GM18861 (cell line): ENCODE data around the gene NR3C2.
"Not testable (repeated sequence)": the region's sequence is repeated elsewhere in the genome, so short reads cannot be mapped to it uniquely, and the experiment has no call there.

Source experiments
- ATAC-seq: cut with Tn5 transposase; IDR thresholded peaks from one replicate; pipeline ENCODE4 v1.9.1; 2021; ENCODE audit not compliant: unreplicated experiment

NR3C2 gene

DNA sequence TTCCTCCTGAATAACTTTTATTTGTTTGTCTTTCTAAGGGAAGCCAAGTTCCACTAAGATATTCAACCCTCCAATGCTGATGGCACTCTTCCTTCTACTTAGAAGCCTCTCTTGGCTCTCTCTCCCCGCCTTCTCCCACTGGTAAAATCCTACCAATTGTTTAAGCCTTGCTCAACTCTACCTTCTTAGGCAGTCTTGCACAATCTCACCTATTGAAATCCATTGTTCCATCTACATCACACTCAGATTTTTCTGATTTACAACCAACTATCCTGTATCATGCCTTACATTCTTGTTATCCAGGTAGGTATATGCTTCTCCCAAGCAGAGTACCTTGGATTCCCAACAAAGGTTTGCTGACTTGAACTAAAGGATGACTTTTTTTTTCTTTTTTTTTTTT lies 69.1 kb downstream of the NR3C2 start:
- ATAC-seq = no peak

DNA sequence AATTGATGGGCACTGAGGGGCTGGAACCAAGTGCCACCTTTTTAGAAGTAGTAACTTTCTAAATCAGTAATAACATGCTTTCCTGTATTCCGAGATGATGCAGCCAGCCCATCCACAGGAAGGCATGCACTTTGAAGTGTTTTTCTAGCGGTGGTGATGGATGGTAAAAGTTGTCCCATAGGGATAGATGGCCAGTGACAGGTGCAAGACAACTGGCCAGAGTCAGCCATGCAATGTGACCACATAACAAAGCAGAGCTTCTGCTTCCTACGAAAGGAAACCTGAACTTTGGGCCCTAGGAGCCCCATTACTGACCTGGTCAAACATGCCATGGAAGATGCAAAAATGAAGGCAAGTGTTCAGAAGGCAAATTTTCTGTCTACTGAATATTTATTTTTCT lies 72.3 kb downstream of the NR3C2 start:
- no peak for ATAC-seq

DNA sequence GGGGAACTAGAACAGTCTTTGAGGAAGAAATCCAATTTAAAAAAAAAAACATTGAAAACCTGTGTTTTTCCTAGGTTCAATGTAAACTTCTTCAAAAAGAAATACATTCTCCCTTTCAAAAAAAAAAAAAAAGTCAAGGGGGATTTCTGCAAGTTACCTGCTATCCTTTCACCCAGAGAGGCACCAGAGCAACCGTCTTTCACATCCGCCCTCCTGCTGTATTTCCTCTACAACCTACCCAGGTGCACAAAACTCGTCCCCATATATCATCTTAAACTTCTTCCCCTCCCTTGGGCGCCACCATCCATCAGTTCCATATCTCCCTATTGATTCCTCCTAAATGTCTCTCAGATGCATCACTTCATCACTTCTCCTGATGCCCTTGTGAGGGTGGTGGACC lies 74.5 kb downstream of the NR3C2 start:
- ATAC-seq = no peak

DNA sequence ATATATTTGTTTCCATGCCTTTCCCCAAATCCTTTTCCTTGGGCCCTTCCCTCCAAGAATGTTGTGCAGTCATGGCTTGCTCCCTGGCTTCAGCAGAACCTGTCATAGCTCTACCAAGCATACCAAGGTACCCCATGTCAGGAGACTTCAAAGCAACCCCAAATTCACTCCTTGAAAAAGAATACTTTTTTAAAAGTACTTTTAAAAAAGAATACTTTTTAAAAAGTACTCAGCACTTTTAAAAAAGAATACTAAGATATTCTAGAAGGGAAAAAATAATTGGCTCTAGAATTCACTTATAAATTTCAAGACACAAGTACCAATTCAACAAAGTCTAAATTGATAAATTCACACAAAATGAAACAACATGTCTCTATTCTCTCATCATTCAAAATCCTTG lies 76.0 kb downstream of the NR3C2 start:
- ATAC-seq = no peak

DNA sequence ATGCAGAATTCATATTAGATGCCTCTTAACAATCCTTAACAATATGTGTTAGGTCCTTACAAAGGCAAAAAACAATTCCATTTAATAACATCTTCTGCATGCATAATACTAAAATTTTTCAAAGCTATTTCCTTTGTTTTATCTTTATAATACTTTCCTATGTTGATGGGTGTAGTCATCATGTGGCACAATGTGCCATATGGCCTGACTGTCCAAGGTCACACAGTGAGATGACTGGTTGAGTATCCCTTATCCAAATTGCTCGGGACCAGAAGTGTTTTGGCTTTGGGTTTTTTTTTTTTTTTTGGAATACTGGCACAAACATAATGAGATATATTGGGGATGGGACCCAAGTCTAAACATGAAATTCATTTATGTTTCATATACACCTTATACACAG lies 77.7 kb downstream of the NR3C2 start:
- ATAC-seq = no peak

DNA sequence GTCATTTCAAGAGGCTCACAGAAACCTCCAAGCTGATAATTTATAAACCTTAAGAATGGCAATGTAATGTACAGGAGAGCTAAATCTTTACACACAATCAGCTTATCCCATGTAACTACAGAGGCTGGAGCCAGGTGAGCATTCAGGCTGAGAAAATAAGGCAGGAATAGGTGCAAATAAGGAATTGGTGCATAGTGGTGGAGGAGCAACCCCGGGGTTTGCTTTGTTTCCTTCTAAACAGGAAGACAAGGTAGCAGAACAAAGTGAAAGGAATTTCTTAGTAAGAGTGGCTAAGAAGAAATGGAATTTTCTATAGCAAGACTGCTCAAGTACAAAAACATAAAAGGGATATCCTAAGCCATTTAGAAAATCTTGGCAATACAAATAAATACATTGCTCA lies 82.4 kb downstream of the NR3C2 start:
- no peak for ATAC-seq

DNA sequence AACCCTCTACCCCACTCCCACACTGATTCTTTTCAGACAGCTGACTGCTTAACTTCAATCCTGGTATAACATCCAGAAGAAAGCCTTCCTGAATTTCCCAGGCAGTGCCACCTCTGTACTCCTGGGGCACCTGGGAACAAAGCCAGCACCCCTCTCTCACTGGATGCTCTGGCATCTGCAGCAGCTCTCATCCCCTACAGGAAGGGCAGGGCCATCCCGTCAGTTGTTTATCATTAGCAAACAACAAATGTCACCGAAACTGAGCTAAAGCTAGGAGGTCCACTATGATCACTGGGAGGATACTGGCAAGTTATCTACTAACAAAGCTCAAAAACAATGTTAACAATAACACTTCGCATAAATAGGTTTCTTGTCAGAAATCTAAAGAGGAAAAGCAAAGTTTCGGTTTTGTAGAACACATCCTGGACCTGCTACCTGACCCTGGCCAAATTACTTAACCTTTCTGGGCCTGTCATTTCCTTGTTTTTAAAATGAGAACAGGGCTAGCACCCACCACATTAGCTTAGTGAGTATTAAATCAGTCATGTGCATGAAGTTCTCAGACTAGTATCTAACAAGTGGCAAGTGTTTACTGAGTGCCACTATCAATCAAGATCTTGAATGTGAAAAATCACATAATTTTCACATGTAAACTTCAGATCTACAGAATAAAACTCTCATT lies 86.6 kb downstream of the NR3C2 start:
- ATAC-seq = no peak

DNA sequence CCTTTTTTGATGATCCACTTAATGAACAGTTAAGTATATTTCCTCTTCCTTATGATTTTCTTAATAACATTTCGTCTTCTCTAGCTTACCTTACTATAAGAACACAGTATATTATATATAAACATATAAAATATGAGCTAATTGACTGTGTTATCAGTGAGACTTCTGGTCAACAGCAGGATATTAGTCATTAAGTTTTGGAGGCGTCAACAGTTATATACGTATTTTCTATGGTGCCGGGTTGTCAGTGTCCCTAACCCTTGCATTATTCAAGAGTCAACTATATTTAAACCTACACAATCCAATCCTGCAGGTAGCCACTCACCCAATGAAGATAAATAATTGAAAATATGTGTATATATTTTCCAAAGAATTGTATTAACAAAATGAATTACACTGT lies 88.0 kb downstream of the NR3C2 start:
- ATAC-seq = no peak

DNA sequence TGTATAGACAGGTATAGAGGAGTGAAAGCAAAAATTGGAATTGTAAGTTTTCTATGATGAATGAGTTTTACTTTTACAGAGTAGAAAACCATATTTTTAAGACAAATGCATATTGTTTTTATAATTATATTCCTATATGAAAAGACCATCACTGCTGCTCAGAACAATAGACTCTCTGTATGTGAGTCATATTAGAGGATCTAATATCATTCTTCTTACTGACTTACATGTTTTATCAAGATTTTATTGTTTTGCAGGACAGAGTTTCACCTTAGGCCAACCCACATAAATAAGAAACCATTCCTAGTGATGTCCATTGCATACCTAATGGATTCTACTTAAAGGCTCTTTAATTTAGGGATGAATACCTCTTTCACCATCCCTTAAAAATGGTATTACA lies 88.6 kb downstream of the NR3C2 start:
- no peak for ATAC-seq

DNA sequence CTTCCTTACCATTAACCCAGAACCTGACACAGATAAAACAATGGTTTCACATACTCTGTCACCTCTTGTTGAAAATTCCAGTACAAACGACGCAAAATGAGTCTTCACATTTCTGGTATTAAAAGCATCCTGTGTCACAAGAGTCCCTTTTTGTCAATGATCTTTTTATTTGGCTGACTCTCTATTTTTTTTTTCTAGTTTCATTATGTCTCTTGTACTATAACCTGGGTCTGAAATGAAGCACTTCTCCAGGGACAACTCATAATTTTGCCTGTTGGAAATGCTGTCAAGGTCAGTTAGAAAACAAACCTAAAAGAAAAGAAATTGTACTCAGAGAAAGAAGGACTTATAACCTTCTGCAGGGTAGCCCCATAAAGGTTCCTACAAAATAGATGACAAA lies 93.1 kb downstream of the NR3C2 start:
- no peak for ATAC-seq

DNA sequence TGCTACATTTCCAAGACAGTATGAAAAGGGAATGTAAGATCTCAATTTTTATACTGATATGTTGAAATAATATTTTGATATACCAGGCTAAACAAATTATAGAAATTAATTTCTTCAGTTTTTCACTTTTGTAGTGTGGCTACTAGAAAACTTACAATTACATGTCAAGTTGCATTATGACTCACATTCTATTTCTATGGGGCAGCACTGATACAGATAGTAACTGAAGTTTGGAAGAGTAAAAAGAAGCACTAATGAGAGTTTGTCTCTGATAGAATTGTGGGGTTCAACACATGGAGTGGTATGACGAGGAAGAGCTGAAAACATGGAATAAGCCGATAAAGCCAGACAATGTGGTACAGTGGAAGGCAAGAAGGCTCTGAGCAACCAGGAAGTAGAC lies 95.6 kb downstream of the NR3C2 start:
- ATAC-seq = no peak

DNA sequence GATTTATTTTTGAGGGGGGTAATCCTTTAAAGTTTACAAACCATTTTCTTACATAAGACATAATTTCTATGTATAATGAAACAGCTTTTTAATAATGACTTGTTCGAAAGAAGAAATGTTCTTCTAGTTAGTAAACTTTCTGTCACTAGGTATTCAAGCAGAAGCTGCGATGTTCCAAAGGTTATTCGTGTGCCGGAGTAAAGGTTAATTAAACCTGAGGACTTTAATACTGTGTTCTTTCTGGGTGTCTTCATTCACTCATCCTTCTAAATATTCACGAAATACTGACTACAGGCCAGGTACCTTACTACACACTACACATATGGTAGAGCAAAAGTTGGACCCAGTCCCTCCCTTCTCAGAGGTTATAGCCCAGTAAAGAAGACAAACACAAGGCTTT lies 96.7 kb downstream of the NR3C2 start:
- ATAC-seq = no peak

DNA sequence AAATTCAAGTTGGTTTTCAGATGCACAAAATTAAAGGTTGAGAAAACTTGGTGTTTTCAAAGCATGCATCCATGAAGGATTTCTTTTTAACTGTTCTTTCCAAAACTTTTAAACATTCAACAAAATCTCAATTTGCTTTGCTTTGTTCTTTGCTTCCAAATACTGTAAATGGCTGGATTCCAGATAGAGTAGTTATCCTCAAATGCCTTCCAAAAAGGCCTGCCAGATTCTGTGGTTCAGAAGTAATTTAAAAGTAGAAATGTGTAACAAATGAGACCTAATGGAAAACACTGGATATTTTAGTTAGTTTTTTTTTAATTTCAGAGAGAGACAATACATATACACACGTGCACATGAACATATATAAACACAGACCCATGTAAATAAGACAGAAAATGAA lies 97.3 kb downstream of the NR3C2 start:
- no peak for ATAC-seq

DNA sequence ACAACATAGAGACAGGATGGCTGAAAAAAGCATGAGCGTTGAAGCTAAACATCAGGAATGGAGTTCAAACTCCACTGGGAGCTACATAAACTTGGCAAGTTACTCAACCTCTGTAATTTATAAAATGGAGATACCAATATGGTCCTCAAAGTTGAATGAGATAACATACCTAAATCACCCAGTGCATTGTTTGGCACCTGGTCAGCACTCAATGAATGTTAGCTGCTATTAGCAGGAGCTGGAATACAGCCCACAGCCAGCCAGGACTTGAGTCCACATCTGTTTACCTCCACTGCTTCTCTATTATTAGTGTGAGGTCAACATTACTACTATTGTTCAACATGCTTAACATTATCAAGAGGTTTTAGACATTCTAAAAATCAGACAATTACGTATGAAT lies 97.9 kb downstream of the NR3C2 start:
- no peak for ATAC-seq

DNA sequence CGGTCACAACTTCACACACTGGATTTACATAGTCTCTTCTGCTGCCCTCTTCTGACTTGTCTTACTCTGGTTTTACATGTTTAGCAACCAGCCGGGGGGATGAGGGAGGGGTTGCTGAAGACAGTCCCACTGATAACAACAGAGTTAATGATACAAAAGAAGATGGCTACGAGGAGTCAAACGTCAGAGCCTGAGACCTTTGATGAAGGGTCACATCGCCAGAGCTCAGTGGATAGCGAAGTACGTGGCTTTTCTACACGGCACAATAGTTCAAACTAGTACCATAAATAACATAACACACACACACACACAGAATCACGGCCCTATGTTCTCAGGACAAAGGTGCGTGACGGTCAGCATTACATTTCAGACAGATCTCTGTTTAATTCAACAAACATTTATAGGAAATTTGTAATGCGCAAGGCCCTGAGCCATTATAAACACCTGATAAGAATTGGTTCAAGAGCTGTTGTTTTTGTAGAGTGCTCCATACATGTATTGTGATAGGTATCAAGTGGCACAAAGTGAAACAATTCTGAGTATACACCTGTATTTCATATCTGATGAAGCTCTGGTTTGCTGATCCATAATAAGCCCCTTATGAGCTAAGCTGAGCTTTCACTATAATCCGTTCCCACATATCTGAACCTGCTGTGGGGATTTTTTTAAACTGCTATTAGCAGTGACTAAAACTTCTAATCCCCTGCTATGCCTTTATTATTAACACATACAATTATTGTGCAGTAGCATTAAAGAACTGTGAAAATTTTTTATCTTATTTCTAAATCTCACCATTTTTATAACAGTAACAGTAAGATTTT lies 100.0 kb downstream of the NR3C2 start:
- no peak for ATAC-seq

DNA sequence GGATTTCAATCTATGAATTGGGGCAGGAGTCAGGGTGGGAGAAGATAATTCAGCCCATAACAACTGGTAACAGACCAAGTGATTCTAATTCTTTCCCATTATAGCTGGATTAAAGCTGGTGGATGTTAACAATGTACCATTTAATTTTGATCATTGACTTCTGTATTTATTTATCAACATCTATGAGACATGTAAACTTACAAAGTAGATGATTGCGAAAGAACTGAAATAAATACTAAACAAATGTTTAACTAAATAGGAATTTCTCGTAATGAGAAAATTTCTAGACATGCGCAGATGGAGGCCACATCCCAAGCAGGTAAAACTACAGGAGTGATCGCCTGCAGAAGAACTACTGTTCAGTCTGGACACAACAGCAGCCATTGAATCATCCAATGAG lies 107.1 kb downstream of the NR3C2 start:
- ATAC-seq = no peak

DNA sequence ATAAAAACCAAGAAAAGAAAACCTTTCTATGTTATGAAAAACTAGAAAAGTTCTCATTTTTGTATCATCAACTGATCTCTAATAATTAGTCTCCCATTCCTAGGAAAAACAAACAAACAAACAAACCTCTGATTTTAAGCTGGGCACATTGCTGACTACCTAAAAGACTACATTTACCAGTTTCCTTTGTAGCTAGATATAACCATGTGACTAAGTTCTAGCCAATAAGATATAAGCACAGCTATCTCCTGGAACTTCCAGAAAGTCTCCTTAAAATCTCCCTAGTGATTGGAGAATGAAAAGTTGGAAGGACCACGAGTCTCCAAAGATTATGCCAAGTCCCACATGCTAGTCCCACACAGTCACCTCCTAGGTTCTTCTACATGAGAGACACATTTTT lies 108.9 kb downstream of the NR3C2 start:
- ATAC-seq = no peak

DNA sequence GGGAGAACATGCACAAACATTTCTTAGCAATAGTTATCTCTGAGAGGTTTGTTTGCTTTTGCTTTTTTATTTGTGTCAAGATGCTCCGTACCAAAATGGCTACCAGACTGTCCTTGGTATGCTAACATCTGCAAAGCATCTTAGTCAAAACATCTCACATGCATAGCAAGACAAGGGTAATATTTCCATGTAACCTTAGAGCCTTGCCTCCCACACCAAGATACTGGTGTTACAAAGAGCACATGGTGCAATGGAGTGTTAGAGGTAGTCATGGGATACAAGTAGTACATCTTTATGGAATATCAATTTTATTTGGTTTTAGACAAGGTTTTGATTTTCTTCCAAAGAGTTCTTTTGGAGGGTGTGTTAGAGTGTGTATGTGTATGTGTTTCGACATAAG lies 109.7 kb downstream of the NR3C2 start:
- no peak for ATAC-seq

DNA sequence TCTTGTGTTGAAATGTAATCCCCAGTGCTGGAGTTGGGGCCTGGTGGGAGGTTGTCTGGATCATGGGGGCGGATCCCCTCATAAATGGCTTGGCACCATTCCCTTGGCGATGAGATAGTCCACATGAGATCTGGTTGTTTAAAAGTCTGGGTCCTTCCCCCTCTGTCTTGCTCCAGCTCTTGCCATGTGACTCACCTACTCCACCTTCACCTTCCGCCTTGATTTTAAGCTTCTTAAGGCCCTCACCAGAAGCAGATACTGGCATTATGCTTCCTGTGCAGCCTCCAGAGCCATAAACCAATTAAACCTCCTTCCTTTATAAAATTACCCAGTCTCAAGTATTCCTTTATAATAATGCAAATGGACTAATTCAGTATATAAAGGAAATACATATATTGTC lies 111.5 kb downstream of the NR3C2 start:
- ATAC-seq = no peak

DNA sequence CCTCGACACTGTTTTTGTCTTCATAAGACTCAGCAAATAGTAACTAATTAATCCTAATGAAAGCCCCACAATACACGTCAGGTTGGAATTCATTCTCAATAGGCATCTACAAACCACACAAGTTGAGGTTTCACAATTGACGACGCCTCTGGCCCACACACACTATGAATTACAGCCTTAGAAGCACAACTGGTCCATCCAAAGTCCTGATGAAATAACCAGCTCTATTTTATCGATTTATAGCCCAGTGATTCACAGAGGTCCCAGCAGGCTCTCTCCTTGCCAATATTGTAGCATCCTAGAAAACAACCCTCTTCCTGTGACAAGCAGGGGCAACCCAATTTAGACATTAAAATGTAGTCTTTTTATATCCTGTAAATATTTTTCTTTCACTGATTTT lies 112.1 kb downstream of the NR3C2 start:
- ATAC-seq = no peak

DNA sequence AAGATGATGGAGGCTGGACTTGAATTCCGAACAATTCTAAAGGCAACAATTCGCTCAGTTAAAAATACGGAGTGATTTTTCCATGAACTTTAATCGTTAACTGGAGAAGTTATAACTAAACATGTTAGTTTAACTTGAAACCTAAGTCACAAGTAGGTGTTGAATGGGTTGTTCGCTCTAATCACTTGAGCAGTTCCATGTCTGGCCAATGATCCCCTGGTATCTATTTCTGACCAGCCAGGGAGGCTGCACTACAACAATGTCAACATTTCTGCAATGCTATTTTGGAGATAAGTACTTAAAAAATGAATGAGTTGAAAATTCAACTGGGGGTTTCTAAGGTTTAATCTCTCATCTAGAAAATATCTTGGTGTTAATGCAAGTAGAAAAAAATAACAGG lies 112.5 kb downstream of the NR3C2 start:
- no peak for ATAC-seq

DNA sequence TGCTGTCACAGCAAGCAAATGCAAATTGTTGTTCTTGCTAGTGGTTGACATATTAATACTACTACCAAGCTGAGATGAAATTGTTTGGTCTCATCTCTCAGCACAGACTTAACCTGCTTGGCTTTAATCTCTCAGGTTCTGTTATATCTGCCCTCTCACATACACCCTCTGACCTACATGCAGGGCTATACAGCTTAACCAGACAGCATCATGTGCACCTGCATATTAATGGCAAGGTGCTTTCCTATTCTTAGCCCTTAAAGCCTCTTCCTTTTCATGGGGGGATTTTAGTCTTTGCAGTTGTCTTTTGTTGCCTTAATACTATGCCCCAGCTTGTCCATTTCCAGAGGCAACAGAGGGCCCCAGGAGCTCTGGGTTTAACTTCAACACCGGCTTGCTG lies 114.5 kb downstream of the NR3C2 start:
- no peak for ATAC-seq

DNA sequence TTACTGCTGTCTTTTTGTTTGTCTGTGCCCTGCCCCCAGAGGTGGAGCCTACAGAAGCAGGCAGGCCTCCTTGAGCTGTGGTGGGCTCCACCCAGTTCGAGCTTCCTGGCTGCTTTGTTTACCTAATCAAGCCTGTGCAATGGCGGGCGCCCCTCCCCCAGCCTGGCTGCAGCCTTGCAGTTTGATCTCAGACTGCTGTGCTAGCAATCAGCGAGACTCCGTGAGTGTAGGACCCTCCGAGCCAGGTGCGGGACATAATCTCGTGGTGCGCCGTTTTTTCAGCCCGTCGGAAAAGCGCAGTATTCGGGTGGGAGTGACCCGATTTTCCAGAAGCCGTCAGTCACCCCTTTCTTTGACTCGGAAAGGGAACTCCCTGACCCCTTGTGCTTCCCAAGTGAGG lies 118.9 kb downstream of the NR3C2 start:
- not testable (repeated sequence) for ATAC-seq
